Measurements from ENCODE around the gene PLOD1. TPM values are rescaled to one million over a fixed set of nuclear protein-coding genes. Genes with fewer than 3 reads are reported as not detected.

Gene PLOD1
- total and polyA plus RNA-seq, 2 of the 13 experiments (the other 11 are each of a cell fraction or from before 2014, with no cell fraction given), result 70.1 to 318 TPM

- no peak for TF ChIP-seq CENPX (CRISPR knock-in tag; IDR thresholded peaks at IDR 0.05)
- 0 out of 2 replicates have a peak, but pooled peaks have one; percentile 41 for TF ChIP-seq ZFP37 (CRISPR knock-in tag; IDR thresholded peaks at IDR 0.05; ENCODE audit: borderline replicate concordance)
- TF ChIP-seq, protein P1, sequence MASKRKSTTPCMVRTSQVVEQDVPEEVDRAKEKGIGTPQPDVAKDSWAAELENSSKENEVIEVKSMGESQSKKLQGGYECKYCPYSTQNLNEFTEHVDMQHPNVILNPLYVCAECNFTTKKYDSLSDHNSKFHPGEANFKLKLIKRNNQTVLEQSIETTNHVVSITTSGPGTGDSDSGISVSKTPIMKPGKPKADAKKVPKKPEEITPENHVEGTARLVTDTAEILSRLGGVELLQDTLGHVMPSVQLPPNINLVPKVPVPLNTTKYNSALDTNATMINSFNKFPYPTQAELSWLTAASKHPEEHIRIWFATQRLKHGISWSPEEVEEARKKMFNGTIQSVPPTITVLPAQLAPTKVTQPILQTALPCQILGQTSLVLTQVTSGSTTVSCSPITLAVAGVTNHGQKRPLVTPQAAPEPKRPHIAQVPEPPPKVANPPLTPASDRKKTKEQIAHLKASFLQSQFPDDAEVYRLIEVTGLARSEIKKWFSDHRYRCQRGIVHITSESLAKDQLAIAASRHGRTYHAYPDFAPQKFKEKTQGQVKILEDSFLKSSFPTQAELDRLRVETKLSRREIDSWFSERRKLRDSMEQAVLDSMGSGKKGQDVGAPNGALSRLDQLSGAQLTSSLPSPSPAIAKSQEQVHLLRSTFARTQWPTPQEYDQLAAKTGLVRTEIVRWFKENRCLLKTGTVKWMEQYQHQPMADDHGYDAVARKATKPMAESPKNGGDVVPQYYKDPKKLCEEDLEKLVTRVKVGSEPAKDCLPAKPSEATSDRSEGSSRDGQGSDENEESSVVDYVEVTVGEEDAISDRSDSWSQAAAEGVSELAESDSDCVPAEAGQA (IDR thresholded peaks at IDR 0.05; ENCODE audit: low read depth), result 0 out of 2 replicates have a peak, but pooled peaks have one; percentile 44
- TF ChIP-seq, protein P1 (CRISPR knock-in tag; IDR thresholded peaks at IDR 0.05; ENCODE audit: borderline replicate concordance), result no peak
- no peak for TF ChIP-seq KAT8 (CRISPR knock-in tag; IDR thresholded peaks at IDR 0.05)
- peak; percentile 31; the same call in 1 of the 2 replicates for TF ChIP-seq AHDC1 (CRISPR knock-in tag; IDR thresholded peaks at IDR 0.05; ENCODE audit: borderline replicate concordance)
- peak; percentile 86 for TF ChIP-seq ZNF205 (CRISPR knock-in tag; IDR thresholded peaks at IDR 0.05)
- no peak for TF ChIP-seq YEATS2 (CRISPR knock-in tag; IDR thresholded peaks at IDR 0.05; ENCODE audit: borderline replicate concordance)
These were observed 56.0 kb downstream of the PLOD1 start (continued) for GRCh38 chr1:11990303-11991032.
